SKM-1 (cell line): ENCODE results near the gene EFL1.
"Not testable (repeated sequence)": the region's sequence is repeated elsewhere in the genome, so short reads cannot be mapped to it uniquely, and the experiment has no call there.

Experiments used
- DNase-seq: peaks from one replicate; lab custom pipeline; 2025; ENCODE audit not compliant: unreplicated experiment; lab: John Stamatoyannopoulos, UW

EFL1 gene

DNA sequence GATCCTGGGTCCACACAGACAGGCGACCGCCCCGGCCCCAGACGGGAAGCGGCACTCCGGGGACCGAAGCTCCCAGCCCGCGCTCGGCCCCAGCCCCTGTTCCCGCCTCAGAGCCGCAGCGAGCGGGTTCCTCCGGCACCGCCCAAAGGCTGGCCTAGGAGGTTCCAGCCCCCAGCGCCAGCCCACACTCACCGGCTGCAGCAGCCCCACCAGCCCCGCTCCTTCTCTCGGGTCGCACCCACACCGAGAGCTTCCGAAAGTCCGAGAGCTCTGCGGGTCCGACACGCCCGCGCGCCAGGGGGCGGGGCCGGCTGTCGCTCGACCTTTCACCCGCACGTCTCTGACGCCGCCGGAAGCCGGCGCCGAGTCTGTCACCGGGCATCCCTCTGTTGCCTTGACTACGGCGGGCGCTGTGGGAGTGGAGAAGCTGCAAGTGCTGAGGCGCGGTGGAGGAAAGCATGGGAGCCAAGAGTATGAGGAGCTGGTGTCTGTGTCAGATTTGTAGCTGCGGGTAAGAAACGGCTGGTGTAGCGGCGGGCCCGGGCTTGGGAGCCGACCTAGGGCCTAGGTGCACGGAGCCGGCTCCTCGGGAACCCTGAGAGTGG lies at the start of gene EFL1, which contains the start of gene SAXO2:
Gene EFL1, minus strand, starts transcription at position 313 of the 605 bp plus-strand sequence. CDS start 956 bp downstream, outside the sequence.
Gene SAXO2, plus strand, starts transcription at position 397 of the 605 bp plus-strand sequence. Its CDS starts 62 bp downstream, at position 459.
- peak; percentile 84 for DNase-seq

GRCh38 chr15:82311321-82311720 lies 48.8 kb upstream of the EFL1 start:
- DNase-seq, result not testable (repeated sequence)

GRCh38 chr15:82309802-82310201 lies 47.3 kb upstream of the EFL1 start:
- no peak for DNase-seq

DNA sequence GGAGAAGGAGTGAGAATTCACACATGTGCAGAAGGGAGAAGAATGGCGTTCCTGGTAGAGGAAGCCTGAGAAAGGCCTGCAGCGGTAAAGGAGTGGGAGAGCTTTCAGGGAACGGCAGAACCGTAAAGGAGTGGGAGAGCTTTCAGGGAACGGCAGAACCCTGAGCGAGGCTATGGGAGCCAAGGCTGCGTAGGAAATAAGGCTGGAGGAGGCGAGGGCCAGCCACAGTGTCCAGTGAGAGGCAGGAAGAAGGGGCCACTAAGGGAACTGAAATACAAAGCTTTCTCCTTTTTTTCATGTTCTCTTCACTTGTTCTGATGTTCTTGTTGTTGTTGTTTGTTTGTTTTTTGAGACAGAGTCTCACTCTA lies 45.2 kb upstream of the EFL1 start:
- no peak for DNase-seq

DNA sequence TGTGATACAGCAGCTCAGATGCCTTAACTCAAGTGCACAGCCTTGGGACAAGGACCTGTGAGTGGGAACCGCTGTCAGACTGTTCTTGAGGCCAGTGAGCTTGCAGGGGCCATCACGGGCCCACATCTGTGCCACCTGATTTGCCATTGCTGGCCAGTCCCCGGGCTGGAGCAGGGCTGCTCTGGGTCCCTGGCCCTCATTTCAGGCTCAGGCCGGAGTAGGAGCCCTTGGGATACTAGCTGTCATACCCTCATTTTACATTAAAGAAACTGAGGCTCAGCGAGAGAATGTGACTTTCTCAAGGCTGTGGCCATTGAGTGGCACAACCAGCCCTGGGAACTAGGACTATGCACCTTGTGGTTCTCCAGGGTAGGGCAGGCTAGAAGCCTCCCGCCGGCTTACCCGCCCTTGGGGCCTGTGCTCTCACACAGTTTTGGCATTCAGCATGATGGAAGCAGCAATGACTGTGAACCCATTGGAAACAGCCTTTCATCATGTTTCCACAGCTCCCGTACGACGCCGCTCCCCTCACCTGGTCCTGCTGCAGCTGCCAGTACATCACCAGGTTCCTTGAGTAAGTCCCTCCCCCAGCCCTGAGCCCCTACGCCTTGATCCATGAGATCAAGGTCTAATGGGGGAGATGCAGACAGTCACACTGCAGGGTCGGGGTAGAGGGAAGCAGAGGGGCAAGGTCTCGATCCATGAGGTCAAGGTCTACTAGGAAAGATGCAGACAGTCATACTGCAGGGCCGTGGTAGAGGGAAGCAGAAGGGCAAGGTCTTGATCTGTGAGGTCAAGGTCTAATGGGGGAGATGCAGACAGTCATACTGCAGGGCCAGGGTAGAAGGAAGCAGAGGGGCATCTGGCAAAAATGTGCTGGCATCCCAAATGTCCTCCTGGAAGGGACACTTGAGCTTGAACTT lies 44.5 kb upstream of the EFL1 start:
- DNase-seq, result no peak

GRCh38 chr15:82305621-82306048 lies 43.1 kb upstream of the EFL1 start:
- DNase-seq, result no peak

DNA sequence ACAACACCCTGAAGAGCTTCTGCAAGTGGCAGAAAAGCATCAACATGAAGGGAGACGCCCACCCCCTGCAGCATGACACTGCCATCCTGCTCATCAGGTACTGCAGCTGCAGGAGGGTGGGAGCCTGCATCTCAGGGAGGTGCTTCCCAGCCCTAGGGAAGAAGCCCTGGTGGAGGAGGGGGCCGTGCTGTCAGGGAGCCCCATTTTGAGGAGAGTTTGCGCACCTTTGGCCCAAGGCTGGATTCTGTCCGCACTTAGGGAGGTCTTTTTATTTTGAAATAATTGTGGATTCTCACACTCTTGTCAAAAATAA lies 42.2 kb upstream of the EFL1 start:
- DNase-seq, result no peak

- DNase-seq, result no peak
Observed at GRCh38 chr15:82303956-82304777, 41.6 kb upstream of the EFL1 start.

DNA sequence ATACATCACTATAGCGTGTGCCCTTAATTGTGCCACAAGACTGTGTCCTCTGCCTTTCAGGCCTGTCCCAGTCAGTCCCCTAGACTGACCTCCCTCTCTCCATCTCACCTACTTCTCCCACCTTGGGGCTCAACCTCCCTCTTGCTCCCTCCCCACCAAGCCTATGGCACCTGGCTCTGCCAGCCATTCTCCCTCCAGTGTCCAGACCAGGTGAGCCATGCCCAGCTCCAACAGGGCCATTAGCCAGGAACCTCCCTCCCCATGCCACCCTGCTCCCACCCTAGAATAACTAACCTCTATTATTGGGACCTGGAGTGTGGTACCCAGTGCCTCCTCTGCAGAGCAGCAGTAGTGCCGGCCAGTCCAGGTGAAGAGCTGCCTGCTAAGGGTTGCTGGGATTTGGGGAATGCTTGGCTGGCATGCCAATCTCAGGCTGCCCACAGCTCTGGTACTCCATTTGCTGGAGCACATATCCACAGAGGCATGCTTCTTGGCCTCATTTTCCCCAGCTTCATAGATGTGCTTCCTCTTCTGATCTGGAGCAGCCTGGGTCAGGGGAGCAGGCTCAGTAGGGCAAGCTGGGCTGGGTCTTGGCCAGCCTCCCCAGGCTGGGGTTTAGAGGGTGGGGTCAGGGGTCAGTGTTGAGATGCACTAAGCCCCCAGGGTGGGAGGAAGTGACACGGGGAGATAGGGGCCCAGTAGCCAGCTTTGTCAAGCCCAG lies 38.9 kb upstream of the EFL1 start:
- no peak for DNase-seq

DNA sequence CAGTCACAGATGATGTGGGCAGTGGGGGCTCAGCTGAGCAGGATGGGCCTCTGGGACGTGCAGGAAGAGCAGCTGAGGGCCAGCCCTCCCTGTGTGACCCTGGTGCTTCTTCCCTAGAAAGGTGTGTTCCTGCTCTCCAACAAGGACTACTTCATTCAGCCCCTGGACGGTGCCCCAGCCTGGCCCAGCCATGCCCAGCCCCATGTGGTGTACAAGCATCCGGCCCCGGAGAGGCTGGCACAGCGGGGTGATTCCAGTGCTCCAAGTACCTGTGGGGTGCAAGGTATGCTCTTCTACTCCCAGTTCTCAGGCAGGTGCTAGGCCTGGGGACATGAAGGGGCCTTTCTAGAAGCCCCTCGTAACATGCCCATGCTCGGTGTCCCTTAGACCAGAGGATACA lies 38.3 kb upstream of the EFL1 start:
- DNase-seq, result no peak

- not testable (repeated sequence) for DNase-seq
Observed at GRCh38 chr15:82300326-82300725, 37.8 kb upstream of the EFL1 start.

GRCh38 chr15:82299511-82299914 lies 37.0 kb upstream of the EFL1 start:
- DNase-seq, result not testable (repeated sequence)

DNA sequence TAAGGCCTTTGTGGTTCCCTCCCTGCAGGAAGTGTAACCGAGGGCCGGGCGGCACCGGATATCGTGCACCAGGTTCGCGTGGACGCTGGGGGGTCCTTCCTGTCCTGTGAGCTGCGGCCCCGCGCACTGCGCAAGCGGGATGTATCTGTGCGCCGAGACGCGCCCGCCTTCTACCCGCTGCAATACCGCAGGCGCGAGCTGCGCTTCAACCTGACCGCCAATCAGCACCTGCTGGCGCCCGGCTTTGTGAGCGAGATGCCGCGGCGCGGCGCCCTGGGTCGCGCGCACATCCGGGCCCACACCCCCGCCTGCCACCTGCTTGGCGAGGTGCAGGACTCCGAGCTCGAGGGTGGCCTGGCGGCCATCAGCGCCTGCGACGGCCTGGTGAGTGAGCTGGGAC lies 36.0 kb upstream of the EFL1 start:
- no peak for DNase-seq

DNA sequence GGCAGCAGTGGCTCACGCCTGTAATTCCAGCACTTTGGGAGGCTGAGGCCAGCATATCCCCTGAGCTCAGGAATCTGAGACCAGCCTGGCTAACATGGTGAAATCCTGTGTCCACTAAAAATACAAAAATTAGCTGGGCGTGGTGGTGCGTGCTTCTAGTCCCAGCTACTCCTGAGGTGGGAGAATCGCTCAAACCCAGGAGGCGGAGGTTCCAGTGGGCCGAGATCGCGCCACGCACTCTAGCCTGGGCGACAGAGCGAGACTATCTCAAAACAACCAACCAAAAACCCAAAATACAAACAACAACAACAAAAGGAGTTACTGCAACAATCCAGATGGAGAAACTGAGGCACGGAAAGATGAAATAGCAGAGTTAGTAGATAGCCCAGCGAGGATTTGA lies 35.5 kb upstream of the EFL1 start:
- no peak for DNase-seq

DNA sequence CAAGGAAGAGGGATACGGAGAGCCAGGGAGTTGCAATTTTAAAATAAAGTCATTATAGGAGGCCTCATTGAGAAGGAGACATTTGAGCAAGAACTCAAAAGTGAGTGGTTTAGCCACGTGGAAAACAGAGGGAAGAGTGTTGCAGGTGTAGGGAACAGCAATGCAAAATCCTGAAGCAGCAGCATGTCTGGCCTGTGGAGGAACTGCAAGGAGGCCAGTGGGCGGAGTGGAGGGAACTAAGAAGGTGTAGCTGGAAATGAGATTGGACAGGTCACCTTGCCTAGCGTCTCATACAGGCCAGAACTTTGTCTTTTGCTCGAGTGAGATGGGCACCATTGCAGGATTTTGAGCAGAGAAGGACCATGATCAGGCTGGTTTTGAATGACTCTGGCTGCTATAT lies 35.0 kb upstream of the EFL1 start:
- no peak for DNase-seq

DNA sequence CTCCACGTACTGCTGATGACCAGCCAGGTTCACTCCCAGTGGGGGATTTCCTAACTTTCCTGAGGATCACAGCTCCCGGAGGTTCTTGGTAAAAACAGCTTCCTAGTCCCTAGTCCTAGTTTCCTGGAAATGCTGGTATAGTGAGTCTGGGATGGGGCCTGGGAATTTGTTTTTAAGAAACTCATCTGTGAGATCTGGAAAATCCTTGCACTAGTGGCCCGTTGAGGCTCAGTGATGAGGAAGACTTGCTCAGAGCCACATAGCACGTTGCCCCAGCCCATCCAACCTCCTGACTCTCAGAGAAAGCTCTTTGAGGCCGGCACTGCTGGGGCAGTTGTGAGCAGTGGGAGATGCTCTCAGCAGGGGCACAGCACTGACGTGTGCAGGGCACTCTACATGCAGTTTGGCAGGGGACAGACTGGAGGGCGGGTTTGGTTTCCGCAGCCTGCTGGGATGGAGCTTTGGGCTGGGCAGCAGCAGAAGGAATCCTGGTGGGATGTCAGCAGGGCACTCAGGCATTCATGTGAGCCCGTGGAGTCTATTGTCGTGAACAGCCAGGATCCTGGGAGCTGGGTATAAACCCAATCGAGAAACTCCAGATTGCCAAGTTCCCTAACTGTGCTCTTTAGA lies 31.6 kb upstream of the EFL1 start:
- no peak for DNase-seq

- no peak for DNase-seq
Observed at GRCh38 chr15:82292271-82292670, 29.7 kb upstream of the EFL1 start.

DNA sequence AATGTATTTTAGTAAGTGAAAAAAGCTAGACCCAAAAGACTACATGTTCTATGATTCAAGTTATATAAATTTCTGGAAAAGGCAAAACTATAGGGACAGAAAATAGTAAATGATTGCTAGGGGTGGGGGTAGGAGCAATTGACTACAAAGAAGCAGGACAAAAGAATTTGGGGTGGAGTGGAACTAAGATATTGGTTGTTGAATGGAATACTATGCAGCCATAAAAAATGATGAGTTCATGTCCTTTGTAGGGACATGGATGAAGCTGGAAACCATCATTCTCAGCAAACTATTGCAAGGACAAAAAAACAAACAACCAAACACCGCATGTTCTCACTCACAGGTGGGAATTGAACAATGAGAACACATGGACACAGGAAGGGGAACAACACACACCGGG lies 25.7 kb upstream of the EFL1 start:
- DNase-seq, result not testable (repeated sequence)

GRCh38 chr15:82286475-82286874 lies 23.9 kb upstream of the EFL1 start:
- DNase-seq, result not testable (repeated sequence)

DNA sequence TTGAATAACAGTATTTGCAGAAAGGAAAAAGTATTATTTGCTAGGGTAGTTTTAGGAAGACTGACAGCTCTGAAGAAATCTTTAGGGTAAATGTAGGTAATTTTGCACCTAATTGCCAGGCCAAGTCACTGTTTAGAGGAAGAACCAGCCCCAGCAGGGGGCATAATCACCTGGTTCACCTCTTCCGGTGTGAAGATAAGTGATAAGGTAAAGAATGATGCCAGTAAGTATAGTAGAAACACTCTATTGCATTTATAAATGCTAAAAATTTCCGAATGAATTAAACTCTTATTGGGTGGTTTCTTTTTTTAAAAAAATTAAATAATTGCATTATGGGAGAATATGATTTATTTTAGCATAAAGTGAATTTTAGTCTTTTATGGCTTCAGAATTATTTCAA lies 21.8 kb upstream of the EFL1 start:
- DNase-seq, result not testable (repeated sequence)
